Measurements from ENCODE around the gene PAOX. TPM values are rescaled to one million over a fixed set of nuclear protein-coding genes. Genes with fewer than 3 reads are reported as not detected.
A peak's percentile ranks its signal among the peaks of the same experiment; 100 is the strongest.

The PAOX gene
- total RNA-seq, 6 experiments from 2014 or later: 9.4 to 15.9 (median 11.9) TPM

DNA sequence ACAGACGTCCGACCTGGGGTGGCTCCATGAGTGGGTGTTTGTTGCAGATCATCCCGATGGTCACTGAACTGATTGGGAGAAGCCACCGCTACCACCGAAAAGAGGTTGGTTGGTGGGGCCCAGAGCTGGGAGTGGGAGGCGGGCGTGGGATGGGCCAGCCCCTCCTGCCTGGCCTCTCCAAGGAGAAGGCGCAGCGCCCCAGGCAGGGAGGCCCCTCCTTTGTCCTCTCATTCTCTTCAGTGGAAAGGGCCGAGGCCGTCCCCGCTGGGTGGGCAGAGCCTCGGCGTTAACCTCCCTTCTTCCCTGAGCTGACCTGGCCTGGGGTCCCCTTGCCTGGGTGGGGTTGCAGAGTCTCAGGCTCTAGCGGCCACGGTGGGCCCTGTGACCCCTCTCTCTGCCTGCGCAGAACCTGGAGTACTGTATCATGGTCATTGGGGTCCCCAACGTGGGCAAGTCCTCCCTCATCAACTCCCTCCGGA, 20.1 kb downstream of the PAOX start:
- intact Hi-C loops (cut with DNase I): no loop called here
- Histone ChIP-seq H3K9me3 (no peaks in the 10 kb centered on the region), H3K4me3 (no peak overlapping the region), H3K4me1 (peaks cover 0 to 9% (median 4%) of the 10 kb centered on the region in 4 donors), H3K36me3 (peaks cover 0 to 37% (median 11%) of the 10 kb centered on the region in 4 donors), H3K27ac (no peak overlapping the region), H3K27me3 (no peaks in the 10 kb centered on the region)
- no CpG with 5 or more reads among the region's 19 CpGs for WGBS (ENCODE audit: insufficient coverage, low coverage, low lambda C conversion rate, missing lambda C conversion rate)
- peak in 2 of 3 donors; percentile 18 to 40 for DNase-seq
- ATAC-seq: no peak
- TF ChIP-seq POLR2A (IDR thresholded peaks at IDR 0.05) (no peak), CTCF (IDR thresholded peaks at IDR 0.05) (no peak)

DNA sequence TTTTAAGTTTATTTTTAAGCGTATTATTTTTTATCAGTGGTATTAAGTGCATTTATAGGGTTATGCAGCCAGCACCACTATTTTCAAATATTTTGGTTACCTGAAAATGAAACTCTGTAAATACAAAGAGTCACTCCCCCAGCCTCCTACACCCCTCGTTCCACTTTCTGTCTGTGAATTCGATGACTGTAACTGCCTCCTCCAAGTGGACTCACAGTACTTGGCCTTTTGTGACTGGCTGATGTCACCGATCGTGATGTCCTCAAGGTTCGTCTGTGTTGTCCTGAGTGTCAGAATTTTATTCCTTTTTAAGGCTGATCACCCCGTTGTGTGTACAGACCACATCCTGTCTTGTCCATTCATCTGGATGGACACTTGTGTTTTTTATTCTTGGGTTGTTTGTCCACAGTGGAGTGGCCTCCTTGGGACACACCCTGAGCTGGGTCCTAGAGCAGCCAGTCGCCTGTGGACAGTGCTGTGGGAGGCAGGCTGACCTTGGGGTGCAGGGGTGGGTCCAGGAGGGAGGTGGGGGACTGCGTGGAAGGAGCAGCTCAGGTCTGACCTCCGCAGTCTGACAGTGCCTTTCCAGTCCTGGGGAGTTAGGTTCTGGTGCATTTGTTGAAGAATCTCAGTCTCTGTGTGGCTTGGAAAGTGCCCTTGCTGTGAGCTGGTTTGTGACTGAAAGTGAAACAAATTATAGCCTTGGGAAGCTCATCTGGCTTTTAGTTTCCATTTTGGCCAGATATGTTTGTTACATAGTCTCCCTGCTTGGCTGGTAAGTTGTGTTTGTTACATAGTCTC, 21.8 kb downstream of the PAOX start:
- Histone ChIP-seq H3K27me3 (no peaks in the 10 kb centered on the region), H3K9me3 (no peaks in the 10 kb centered on the region), H3K4me3 (no peak overlapping the region), H3K4me1 (no peaks in the 10 kb centered on the region), H3K36me3 (peaks cover 0 to 37% (median 11%) of the 10 kb centered on the region in 4 donors), H3K27ac (no peak overlapping the region)
- TF ChIP-seq CTCF (IDR thresholded peaks at IDR 0.05) (no peak), POLR2A (IDR thresholded peaks at IDR 0.05) (no peak)
- peak in 1 of 3 donors; percentile 20 for DNase-seq
- 76% methylated on average over 7 of the region's 10 CpGs for WGBS (ENCODE audit: insufficient coverage, low coverage, low lambda C conversion rate, missing lambda C conversion rate)
- intact Hi-C loops (cut with DNase I): no loop called here
- peak; percentile 19 to 65 (median 48) for ATAC-seq

DNA sequence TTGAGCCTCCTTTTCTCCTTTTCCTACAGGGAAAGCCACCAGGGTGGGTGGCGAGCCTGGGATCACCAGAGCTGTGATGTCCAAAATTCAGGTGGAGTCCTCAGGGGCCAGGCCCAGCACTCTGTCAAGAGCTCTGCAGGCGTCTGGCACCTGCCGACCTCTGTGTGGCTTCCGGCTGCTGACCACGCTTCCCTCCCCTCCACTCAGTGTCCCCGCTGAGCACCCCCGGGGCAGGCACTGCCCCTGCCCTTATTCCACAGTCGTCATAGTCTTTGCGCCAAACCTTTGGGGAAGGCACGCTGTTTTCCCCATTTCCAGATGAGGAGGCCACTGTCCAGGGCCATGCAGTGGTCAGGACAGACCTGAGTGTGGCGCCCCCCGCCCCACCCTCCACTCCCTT, 22.4 kb downstream of the PAOX start:
- Histone ChIP-seq H3K9me3 (no peaks in the 10 kb centered on the region), H3K36me3 (peaks cover 0 to 32% (median 11%) of the 10 kb centered on the region in 4 donors), H3K27me3 (no peaks in the 10 kb centered on the region), H3K27ac (no peak overlapping the region), H3K4me1 (no peaks in the 10 kb centered on the region), H3K4me3 (no peak overlapping the region)
- DNase-seq (peak in 1 of 3 donors; percentile 12), ATAC-seq (peak in 2 of 4 donors; percentile 18 to 43)
- intact Hi-C loops (cut with DNase I): no loop called here
- 93% methylated on average over 10 of the region's 12 CpGs for WGBS (ENCODE audit: insufficient coverage, low coverage, low lambda C conversion rate, missing lambda C conversion rate)
- TF ChIP-seq POLR2A (IDR thresholded peaks at IDR 0.05) (no peak), CTCF (IDR thresholded peaks at IDR 0.05) (no peak)

DNA sequence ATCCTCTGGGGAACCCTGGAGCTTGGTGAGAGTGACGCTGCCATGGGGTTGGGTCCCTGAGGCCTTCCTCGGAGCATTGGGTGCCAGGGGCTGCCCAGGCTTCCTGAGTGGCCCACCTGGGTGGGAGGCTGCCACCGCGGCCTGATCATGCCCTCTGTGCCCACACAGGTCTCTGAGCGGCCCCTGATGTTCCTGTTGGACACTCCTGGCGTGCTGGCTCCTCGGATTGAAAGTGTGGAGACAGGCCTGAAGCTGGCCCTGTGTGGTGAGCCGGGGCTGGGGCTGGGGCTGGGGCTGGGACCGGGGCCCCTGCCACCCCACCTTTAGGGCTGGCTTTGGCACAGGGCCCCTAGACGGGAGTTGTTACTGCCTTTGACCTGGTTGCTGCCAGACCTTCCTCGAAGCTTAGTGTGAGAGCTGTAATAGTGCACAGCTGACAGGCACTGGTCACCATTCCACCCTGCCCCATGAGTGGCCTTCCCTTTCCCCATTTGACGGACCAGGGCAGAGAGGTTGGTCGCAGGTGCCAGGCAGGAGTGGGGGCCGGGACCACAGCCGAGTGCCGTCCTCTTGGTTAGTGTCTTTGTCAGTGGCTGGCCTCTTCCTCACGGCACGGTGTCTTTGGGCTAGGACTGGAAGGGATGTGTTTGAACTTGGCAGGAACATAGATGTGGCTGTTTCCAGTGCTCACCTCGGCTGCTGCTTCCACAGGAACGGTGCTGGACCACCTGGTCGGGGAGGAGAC, 23.1 kb downstream of the PAOX start:
- Histone ChIP-seq H3K9me3 (no peaks in the 10 kb centered on the region), H3K27me3 (no peaks in the 10 kb centered on the region), H3K4me1 (no peaks in the 10 kb centered on the region), H3K27ac (no peak overlapping the region), H3K36me3 (peaks cover 0 to 32% (median 11%) of the 10 kb centered on the region in 4 donors), H3K4me3 (no peak overlapping the region)
- ATAC-seq (peak in 1 of 4 donors; percentile 30), DNase-seq (peak in 1 of 3 donors; percentile 14)
- WGBS (ENCODE audit: insufficient coverage, low coverage, low lambda C conversion rate, missing lambda C conversion rate): 100% methylated on average over 1 of the region's 21 CpGs
- intact Hi-C loops (cut with DNase I): no loop called here
- TF ChIP-seq CTCF (IDR thresholded peaks at IDR 0.05) (no peak), POLR2A (IDR thresholded peaks at IDR 0.05) (no peak)

Data from right lobe of liver (tissue), 6 donors.